ENCODE data around the gene SKP2.
A peak's percentile ranks its signal among the peaks of the same experiment; 100 is the strongest.

Gene SKP2

DNA sequence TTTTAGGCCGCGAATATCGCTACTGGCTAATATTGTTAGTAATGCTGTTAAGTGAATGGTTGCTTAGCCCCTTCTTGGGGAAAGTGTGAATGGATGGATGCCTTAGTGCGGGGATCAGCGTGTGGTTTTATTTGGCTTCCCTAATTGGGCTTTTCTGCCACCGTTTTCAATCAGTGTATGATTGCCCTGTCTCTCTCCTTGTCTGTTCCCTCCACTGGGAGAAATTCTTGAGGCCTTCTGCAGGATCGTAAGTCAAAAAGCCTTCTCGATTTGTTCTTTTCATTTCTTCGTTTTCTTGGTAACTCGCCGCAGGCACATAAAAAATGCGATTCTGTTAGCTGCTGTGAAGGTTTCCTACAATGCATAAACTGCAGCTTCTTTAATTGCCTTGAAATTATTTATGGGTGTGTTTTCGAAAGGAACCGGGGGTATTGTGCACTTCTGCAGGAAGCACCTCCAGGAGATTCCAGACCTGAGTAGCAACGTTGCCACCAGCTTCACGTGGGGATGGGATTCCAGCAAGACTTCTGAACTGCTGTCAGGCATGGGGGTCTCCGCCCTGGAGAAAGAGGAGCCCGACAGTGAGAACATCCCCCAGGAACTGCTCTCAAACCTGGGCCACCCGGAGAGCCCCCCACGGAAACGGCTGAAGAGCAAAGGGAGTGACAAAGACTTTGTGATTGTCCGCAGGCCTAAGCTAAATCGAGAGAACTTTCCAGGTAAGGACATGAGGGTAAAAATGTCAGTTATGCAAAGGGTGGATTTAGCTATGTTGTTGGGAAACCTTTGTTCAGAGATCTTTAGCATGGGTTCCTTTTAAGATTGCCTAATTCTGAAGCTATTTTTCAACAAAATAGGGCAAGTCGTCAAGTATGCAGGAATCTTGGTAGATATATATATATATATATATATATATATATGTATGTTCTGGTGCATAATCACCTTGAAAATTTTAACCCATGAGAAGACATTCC is 700 bp downstream of the SKP2 start:
- DNase-seq, result no peak
- peak overlapping the region; percentile 91 to 97 for H3K4me3 Mint-ChIP-seq
- ATAC-seq, result peak; percentile 0
- peak overlapping the region; percentile 93 to 97 for H3K27ac Mint-ChIP-seq
- H3K27me3 Mint-ChIP-seq, result no peaks in the 10 kb centered on the region
- peaks cover 74% of the 10 kb centered on the region for H3K4me1 Mint-ChIP-seq
- no peaks in the 10 kb centered on the region for H3K9me3 Mint-ChIP-seq

DNA sequence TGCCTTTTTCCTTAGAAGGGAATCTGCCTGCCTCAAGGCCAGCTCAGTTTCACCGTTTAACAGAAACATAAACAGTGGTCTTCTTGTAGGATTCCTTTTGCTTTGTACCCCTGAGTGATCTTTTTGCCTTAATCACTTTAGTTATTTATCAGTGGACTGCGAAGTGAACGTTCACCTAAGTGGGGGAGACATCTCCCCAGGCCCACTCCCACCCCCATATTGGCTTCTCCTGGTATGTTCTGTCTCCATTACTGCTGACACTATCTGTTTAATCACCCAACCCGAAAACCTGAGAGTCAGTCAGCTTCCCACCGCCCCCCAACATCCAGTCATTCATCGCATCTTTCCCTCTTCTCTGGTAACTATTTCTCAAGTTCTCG is 1.4 kb downstream of the SKP2 start:
- peak overlapping the region in 1 of 2 donors; percentile 5 for H3K27ac Mint-ChIP-seq
- DNase-seq (no peak), ATAC-seq (no peak)
- no peaks in the 10 kb centered on the region for H3K27me3 Mint-ChIP-seq
- H3K9me3 Mint-ChIP-seq, result no peaks in the 10 kb centered on the region
- H3K4me3 Mint-ChIP-seq, result peak overlapping the region; percentile 49 to 91
- peaks cover 74% of the 10 kb centered on the region for H3K4me1 Mint-ChIP-seq

DNA sequence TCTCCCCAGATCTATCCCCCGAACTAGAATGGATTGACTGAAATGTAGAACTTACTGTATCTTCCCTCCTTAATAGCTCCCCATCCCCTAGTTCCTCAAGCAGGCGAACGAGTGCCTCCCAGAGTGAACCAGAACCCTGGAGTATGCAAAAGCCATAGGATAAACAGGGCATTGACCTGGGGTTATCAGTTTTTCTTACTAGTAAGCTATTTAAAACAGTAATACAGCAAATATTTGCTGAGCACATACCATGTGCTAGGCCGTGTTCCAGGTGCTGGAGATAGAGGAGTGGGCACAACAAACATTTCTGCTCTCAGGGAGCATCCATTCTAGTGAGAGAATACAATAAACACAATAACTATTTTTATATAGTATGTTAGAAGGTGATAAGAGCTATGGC is 1.8 kb downstream of the SKP2 start:
- H3K27ac Mint-ChIP-seq, result peak overlapping the region in 1 of 2 donors; percentile 5
- no peak for ATAC-seq
- DNase-seq, result no peak
- H3K27me3 Mint-ChIP-seq, result no peaks in the 10 kb centered on the region
- H3K9me3 Mint-ChIP-seq, result no peaks in the 10 kb centered on the region
- peaks cover 74% of the 10 kb centered on the region for H3K4me1 Mint-ChIP-seq
- H3K4me3 Mint-ChIP-seq, result peak overlapping the region; percentile 49 to 91

DNA sequence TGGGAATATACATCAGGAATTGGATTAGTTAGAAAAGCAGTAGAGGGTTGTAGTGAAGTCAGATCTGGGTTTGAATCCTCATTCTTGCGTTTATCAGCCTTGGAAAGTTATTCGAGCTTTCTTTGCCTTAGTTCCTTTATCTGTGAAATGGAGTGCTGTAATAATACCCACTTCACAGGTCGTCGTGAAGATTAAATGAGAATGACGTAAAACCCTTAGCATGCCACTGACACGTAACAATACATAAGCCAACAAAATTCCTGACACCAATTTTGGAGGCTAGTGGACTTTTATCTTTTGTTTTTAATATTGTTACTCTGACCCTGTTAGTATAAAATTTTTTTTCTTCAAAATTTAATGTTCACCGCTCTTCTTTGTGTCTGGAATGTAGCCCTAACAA is 3.4 kb downstream of the SKP2 start:
- no peaks in the 10 kb centered on the region for H3K27me3 Mint-ChIP-seq
- H3K4me1 Mint-ChIP-seq, result peaks cover 66% of the 10 kb centered on the region
- no peak overlapping the region for H3K4me3 Mint-ChIP-seq
- DNase-seq (no peak), ATAC-seq (no peak)
- H3K9me3 Mint-ChIP-seq, result no peaks in the 10 kb centered on the region
- H3K27ac Mint-ChIP-seq, result no peak overlapping the region

DNA sequence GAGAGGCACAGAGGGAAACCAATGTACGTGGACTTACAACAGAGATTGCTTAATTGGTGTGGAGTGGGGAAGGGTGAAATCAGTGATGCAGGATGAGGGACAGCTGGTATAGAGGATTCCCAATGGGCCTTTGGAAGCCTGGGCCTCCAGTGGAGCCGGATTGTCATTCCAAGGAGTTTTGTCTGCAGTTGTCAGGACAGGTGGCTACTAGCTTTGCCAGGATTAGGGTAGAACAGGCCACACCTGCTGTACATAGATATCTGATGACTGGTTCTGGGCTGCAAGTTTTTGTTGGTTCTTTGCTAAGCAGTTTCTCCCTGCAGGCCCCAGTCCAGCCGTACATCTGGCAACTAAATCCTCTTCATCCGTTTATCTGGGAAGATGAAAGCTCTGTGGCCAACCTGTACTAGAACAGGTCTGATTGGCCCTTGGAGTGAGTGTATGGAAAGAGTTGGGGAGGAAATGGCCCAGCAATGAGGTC is 4.2 kb downstream of the SKP2 start:
- peaks cover 66% of the 10 kb centered on the region for H3K4me1 Mint-ChIP-seq

DNA sequence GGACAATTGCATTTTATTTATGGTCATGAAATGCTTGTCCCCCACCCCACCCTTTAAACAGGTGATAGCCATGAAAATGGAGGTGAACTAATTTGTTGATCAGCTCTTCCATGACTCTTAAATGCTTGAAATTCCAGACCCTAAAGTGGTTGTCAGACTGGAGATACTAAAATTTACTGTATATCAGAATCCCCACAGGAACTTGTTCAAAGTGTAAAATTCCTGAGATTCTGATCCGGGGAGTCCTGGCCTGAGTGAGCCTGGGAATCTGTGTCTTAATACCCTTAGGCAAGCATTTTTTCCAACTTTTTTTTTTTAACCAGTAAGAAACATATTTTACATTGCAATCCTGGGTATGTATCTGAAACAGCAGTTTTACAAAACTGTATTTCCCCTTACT is 4.7 kb downstream of the SKP2 start:
- peaks cover 71% of the 10 kb centered on the region for H3K4me1 Mint-ChIP-seq
- no peaks in the 10 kb centered on the region for H3K27me3 Mint-ChIP-seq
- no peak overlapping the region for H3K4me3 Mint-ChIP-seq
- H3K27ac Mint-ChIP-seq, result no peak overlapping the region
- H3K9me3 Mint-ChIP-seq, result no peaks in the 10 kb centered on the region
- DNase-seq, result no peak
- no peak for ATAC-seq

More for the DNA sequence above, 4.2 kb downstream of the SKP2 start:
- DNase-seq (no peak), ATAC-seq (no peak)
- Mint-ChIP-seq H3K27me3 (no peaks in the 10 kb centered on the region), H3K9me3 (no peaks in the 10 kb centered on the region), H3K4me3 (no peak overlapping the region), H3K27ac (peak overlapping the region in 1 of 2 donors; percentile 4)

DNA sequence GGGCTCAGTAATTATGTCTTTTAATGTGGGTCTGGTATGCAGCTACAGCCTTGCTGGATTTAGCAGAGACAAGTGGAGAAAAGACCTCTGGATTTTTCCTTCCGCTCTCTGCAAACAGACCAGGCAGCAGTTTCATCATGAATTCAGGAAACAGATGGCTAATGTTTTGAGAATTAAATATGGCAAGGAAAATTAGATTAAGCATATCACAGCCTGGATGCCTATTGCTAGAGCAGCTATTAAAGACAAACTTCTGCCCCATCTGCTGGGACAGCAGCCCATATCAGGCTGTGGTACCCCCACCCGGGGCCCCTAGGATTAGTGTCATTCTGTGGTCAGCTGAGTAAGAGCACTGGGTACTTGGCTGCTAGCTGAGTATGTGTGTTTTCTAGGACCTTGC is 6.2 kb downstream of the SKP2 start:
- ATAC-seq, result peak; percentile 60
- Mint-ChIP-seq H3K27me3 (no peaks in the 10 kb centered on the region), H3K9me3 (no peaks in the 10 kb centered on the region), H3K27ac (no peak overlapping the region), H3K4me3 (no peak overlapping the region), H3K4me1 (peaks cover 66% of the 10 kb centered on the region)
- no peak for DNase-seq

DNA sequence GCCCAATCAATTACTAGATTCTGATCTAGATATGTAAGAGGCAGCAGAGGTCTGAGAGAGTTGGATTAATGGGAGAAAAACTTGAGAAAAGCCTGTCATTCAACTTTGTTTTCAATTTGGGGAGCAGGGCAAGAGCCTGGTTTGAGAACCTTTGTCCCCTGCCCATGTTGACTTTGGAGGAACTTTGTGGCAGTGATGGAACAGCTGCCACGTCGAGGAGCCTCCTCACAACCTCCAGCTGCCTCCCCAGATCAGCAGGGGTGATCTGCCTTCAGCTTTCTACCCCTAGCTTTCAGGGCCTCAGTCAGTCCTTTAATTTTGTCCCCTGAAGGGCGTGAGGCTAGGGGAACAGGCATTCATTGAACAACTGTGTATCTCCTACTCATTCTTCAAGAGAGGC is 8.7 kb downstream of the SKP2 start:
- Mint-ChIP-seq H3K4me1 (peaks cover 47% of the 10 kb centered on the region), H3K9me3 (no peaks in the 10 kb centered on the region), H3K27ac (no peak overlapping the region), H3K27me3 (no peaks in the 10 kb centered on the region), H3K4me3 (no peak overlapping the region)
- ATAC-seq, result no peak
- DNase-seq, result no peak

DNA sequence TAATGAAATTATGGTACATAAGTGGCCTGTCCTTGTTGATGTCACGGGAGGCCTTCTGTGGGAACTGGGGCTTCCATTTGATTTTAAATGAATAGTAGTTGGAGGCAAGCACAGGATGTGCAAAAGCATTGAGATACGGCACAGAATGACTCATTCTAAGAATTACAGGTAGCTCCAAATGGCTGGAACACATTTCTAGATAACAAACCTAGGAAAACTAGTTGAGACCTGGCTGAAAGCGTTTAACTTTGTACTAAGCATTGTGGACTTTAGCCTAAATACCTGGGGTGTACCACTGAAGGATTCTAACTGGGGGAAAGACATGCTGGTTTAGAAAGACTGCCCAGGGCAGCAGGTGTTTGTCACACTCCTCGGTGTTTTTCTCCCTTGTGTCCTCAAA is 9.4 kb downstream of the SKP2 start:
- no peak overlapping the region for H3K27ac Mint-ChIP-seq
- H3K27me3 Mint-ChIP-seq, result no peaks in the 10 kb centered on the region
- H3K4me3 Mint-ChIP-seq, result no peak overlapping the region
- DNase-seq (no peak), ATAC-seq (no peak)
- H3K9me3 Mint-ChIP-seq, result no peaks in the 10 kb centered on the region
- H3K4me1 Mint-ChIP-seq, result peaks cover 40% of the 10 kb centered on the region

DNA sequence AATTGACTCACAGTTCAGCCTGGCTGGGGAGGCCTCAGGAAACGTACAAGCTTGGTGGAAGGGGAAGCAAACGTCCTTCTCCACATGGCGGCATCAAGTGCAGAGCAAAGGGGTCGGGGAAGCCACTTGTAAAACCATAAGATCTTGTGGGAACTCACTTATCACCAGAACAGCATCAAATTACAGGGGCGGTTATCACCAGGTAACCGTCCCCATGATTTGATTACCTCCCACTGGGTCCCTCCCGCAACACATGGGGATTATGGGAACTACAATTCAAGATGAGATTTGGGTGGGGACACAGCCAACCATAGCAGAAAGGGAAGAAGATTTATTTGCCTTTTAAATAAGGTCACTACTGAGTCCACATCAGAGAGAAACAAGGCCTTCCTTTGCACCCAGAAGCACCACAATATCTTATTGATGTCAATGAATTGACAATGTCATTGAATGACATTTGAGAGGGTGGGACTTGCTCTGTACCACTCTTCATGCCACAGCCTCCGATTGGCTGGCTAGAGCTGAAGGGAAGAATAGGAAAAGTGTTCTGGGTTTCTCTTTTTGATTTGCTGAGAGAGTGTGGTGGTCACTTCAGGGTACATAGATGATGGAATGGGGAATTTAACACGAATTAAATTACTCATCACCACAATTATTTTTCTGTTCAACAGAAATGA is 11.0 kb downstream of the SKP2 start:
- Mint-ChIP-seq H3K4me3 (no peak overlapping the region), H3K9me3 (no peaks in the 10 kb centered on the region), H3K27me3 (no peaks in the 10 kb centered on the region), H3K27ac (peak overlapping the region; percentile 35 to 95), H3K4me1 (peaks cover 29% of the 10 kb centered on the region)
- DNase-seq (no peak), ATAC-seq (no peak)

DNA sequence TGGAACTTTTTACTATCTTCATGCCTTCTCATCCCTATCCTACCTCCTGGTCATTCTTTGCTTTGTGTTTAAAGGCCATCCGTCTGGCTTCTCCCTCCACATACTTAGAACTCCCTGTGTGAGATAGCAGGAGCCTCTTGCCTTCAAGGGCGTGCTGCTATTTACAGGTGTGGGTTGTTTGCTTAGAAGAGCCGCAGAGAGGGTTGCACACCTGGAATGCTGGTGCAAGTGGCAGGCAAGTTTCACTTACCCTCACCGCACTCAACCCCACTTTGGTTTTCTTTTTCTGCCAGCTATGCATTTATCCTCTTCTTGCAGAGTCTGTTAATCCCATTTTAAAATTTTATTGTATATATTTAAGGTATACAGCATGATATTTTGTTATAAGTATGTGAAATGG is 12.6 kb downstream of the SKP2 start:
- Mint-ChIP-seq H3K4me1 (peaks cover 16% of the 10 kb centered on the region), H3K4me3 (no peak overlapping the region), H3K9me3 (no peaks in the 10 kb centered on the region), H3K27ac (no peak overlapping the region), H3K27me3 (no peaks in the 10 kb centered on the region)
- ATAC-seq, result no peak
- DNase-seq, result no peak

DNA sequence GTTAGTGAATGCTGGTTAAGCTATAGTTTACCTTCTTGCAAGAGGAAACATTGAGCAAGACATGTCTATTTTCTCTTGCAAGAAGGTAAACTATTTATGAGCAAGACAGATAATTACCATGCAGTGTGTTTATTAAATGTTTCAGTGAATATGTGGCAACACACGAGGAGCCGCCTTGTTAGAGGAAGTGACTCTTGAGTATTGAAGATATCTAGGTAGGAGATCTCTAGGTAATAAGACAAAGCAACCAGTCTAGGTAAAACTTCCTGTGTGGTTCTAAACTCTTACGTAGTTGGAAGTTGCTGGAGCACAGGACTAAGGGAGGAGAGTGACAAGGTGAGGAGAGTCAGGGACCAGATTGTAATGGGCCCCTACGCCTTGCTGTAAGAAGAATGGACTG is 16.8 kb downstream of the SKP2 start:
- peak overlapping the region in 1 of 2 donors; percentile 75 for H3K27ac Mint-ChIP-seq
- no peak for DNase-seq
- no peaks in the 10 kb centered on the region for H3K4me1 Mint-ChIP-seq

DNA sequence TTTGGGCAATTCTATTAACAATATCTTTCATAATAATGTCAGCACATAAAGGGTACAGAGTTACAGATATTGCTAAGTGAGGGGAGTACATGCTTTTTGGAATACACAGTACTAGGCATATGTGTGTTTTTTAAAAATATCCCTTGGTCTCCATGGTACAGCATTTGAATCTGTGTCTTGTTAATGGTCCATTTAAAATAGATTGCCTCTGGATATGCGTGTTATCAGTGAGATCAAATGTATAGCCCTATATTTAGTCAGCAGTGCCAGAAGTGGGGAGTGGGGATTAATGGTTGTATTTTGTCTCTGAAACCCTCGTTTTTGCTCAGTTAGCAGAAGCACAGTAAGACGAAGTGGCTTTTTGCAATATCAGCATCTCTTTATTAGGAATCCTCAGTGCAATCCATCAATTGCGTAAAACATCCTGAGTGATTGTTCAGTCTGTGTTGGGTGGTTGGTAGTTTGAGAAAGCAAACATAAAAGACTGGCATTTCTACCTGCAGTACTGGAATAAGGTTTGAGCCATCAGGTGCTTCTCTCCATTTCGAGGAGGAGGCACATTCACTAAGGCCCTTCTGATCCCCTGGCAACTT is 19.0 kb downstream of the SKP2 start:
- no peaks in the 10 kb centered on the region for H3K4me1 Mint-ChIP-seq
- no peak for DNase-seq
- H3K27me3 Mint-ChIP-seq, result no peaks in the 10 kb centered on the region
- no peak overlapping the region for H3K27ac Mint-ChIP-seq
- no peak for ATAC-seq
- H3K4me3 Mint-ChIP-seq, result no peak overlapping the region
- no peaks in the 10 kb centered on the region for H3K9me3 Mint-ChIP-seq

More for the DNA sequence above, 16.8 kb downstream of the SKP2 start:
- Mint-ChIP-seq H3K4me3 (no peak overlapping the region), H3K9me3 (no peaks in the 10 kb centered on the region), H3K27me3 (no peaks in the 10 kb centered on the region)
- no peak for ATAC-seq

DNA sequence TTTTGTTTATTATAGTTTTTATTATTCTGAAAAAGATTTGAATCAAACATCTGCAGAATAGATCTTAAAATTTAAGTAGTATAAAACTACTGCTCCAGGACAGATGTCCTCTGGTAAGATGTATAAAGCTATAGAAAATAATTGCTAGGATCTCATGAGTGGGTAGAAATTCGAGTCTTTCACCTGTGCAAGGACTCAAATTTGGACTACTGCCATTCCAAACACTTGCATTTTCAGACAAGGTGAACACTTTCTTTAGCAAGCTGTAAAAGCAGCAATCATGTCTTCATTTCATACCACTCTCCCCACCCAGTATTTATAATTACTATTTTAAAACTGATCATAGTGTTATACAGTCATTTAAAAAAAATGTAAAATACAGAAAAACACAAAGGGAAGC is 20.7 kb downstream of the SKP2 start:
- ATAC-seq, result no peak
- Mint-ChIP-seq H3K4me3 (no peak overlapping the region), H3K9me3 (no peaks in the 10 kb centered on the region), H3K27me3 (no peaks in the 10 kb centered on the region), H3K27ac (no peak overlapping the region), H3K4me1 (peaks cover 8% of the 10 kb centered on the region)
- no peak for DNase-seq

DNA sequence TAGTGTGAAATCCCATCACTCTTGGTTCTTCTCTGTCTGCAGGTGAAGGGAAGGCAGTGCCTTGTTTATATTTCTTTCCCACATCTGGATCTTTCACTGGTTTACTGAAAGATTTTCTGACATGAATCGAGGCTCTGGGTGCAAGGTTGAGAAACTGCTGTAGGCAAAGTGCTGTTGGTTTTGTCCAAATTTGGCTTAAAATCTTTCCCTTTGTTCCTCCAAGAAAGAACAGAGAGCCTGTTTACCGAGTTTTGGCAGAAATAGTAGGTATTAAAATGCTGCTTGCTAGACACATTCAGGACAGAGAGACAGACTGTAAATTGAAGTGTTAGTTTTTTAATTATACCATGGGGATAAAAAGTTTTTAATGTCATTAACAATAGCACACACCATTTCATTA is 21.5 kb downstream of the SKP2 start:
- Mint-ChIP-seq H3K4me3 (no peak overlapping the region), H3K27me3 (no peaks in the 10 kb centered on the region), H3K4me1 (peaks cover 8% of the 10 kb centered on the region), H3K9me3 (no peaks in the 10 kb centered on the region), H3K27ac (no peak overlapping the region)
- ATAC-seq (no peak), DNase-seq (no peak)

DNA sequence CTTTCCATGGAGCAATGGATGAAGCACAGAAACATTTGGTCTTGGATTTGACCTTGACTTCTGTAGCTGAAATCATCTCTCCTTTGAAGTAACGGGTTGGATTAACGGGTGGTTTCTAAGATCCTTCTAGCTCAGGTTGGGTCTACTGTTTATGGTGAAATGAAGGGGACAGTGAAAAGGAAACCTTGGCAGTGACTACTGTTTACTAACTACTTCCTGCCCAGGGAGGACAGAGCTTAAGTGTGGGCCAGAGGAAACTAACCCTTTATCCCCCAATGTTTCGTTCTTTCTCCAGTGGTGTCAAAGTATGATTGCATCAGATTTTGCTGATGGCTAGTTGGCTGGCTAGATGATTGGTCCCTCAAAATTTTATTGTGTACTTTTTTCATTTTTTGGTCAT is 22.2 kb downstream of the SKP2 start:
- no peak for ATAC-seq
- H3K9me3 Mint-ChIP-seq, result no peaks in the 10 kb centered on the region
- H3K27ac Mint-ChIP-seq, result peak overlapping the region in 1 of 2 donors; percentile 67
- no peak overlapping the region for H3K4me3 Mint-ChIP-seq
- H3K4me1 Mint-ChIP-seq, result peaks cover 8% of the 10 kb centered on the region
- H3K27me3 Mint-ChIP-seq, result no peaks in the 10 kb centered on the region
- no peak for DNase-seq
